ENCODE data around the gene CDK15. TPM values are rescaled to one million over a fixed set of nuclear protein-coding genes. Genes with fewer than 3 reads are reported as not detected.
A peak's percentile ranks its signal among the peaks of the same experiment; 100 is the strongest.

The CDK15 gene
- total and polyA plus RNA-seq, 9 of the 15 experiments (the other 6 are each of a cell fraction or from before 2014, with no cell fraction given) = not detected

GRCh38 chr2:201891676-201892075, 85.3 kb downstream of the CDK15 start:
- Histone ChIP-seq H3K27me3 (ENCODE audit: control insufficient read depth in 2 of 2, insufficient read depth in 2 of 2, low read length in 2 of 2) (peaks cover 0 to 15% of the 10 kb centered on the region in 2 experiments; a peak in 4 of 5 replicates), H3K9me1 (ENCODE audit: control insufficient read depth, insufficient read depth, low read length) (no peaks in the 10 kb centered on the region), H3K79me2 (ENCODE audit: control insufficient read depth, insufficient read depth, low read length) (no peaks in the 10 kb centered on the region), H3K27ac (ENCODE audit: extremely low read depth, low read depth, low read length) (no peak overlapping the region), H3K4me1 (replicated peaks in 1 of 2; ENCODE audit: control insufficient read depth in 2 of 2, insufficient read depth in 2 of 2, low read length in 2 of 2) (no peaks in the 10 kb centered on the region; a peak in 1 of 5 replicates), H4K20me1 (replicated peaks; ENCODE audit: control insufficient read depth, insufficient read depth, low read length) (no peaks in the 10 kb centered on the region; the same call in 1 of the 2 replicates), H3K4me2 (ENCODE audit: insufficient read depth, low read length) (no peak overlapping the region), H2AFZ (ENCODE audit: low read depth, low read length) (no peak overlapping the region), H3K9me3 (replicated peaks; ENCODE audit: control insufficient read depth, insufficient read depth, low read depth, low read length) (no peaks in the 10 kb centered on the region), H3K9ac (ENCODE audit: insufficient read depth in 1 of 2, low read depth in 2 of 2, low read length in 2 of 2) (no peak overlapping the region), H3K36me3 (ENCODE audit: control insufficient read depth, insufficient read depth, low read length) (no peaks in the 10 kb centered on the region), H3K4me3 (no peak overlapping the region)
- no TSS peak for BruUV-seq (replicated peaks)
- no peak for DNase-seq (ENCODE audit: extremely low read depth in 1 of 4, low spot score in 3 of 4)
- WGBS (ENCODE audit: insufficient coverage, low coverage, missing lambda C conversion rate) = 0% methylated on average over 5 of the region's 6 CpGs
- FAIRE-seq = no peak
- in situ Hi-C loops (cut with MboI) (no loop called here), intact Hi-C loops (cut with micrococcal nuclease) (no loop called here)
- ATAC-seq = no peak
- ChIA-PET CTCF (ENCODE audit: low intra/inter-chr PET ratio) (no interaction called here), POLR2A (no interaction called here)
- TF ChIP-seq ZNF518B (CRISPR knock-in tag; IDR thresholded peaks at IDR 0.05) (no peak), NFIC (IDR thresholded peaks at IDR 0.05) (peak; percentile 27; the same call in 1 of the 2 replicates)

Data from K562 (cell line).